Skin of body (tissue), 2 donors: ENCODE data around the gene EIF2D. TPM values are rescaled to one million over a fixed set of nuclear protein-coding genes. Genes with fewer than 3 reads are reported as not detected.
A peak's percentile ranks its signal among the peaks of the same experiment; 100 is the strongest.
"Not testable (repeated sequence)": the region's sequence is repeated elsewhere in the genome, so short reads cannot be mapped to it uniquely, and the experiment has no call there.

Experiments
- DNase-seq: peaks from one replicate; lab custom pipeline; 2025; lab: John Stamatoyannopoulos, UW
- total RNA-seq: library from RNA; depleted of rRNA; stranded (reverse); fragments of >200 nt; gene quantifications from one replicate; pipeline ENCODE4 v1.2.3, GENCODE V29; 2014

The EIF2D gene
- total RNA-seq, 1 donor from 2014 or later: 36.6 TPM

DNA sequence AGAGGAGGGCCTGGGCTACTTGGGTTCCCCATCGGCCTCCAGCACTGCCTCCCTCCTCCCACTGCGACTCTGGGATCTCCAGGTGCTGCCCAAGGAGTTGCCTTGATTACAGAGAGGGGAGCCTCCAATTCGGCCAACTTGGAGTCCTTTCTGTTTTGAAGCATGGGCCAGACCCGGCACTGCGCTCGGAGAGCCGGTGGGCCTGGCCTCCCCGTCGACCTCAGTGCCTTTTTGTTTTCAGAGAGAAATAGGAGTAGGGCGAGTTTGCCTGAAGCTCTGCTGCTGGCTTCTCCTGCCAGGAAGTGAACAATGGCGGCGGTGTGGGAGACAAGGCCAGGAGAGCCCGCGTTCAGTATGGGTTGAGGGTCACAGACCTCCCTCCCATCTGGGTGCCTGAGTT, 24.4 kb downstream of the EIF2D start:
- DNase-seq: no peak

DNA sequence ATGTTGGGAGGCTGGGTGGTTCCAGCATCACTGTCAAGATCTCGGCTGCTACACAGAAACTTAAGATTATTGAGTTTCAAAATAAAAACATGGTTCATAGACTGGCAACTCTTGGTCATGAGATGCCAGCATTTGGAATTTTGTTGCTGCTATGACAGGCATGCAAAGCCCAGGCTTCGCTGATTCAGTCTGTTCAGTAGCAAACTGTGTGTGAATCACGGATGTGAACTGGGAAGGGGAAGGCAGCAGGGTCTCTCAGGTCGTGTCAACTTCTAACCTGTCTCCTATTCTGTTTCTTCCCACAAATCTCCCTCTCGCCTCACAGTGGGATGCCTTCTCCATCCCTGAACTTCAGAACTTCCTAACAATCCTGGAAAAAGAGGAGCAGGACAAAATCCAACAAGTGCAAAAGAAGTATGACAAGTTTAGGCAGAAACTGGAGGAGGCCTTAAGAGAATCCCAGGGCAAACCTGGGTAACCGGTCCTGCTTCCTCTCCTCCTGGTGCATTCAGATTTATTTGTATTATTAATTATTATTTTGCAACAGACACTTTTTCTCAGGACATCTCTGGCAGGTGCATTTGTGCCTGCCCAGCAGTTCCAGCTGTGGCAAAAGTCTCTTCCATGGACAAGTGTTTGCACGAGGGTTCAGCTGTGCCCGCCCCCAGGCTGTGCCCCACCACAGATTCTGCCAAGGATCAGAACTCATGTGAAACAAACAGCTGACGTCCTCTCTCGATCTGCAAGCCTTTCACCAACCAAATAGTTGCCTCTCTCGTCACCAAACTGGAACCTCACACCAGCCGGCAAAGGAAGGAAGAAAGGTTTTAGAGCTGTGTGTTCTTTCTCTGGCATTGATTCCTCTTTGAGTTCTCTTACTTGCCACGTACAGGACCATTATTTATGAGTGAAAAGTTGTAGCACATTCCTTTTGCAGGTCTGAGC, 25.5 kb downstream of the EIF2D start:
- peak; percentile 9 for DNase-seq

DNA sequence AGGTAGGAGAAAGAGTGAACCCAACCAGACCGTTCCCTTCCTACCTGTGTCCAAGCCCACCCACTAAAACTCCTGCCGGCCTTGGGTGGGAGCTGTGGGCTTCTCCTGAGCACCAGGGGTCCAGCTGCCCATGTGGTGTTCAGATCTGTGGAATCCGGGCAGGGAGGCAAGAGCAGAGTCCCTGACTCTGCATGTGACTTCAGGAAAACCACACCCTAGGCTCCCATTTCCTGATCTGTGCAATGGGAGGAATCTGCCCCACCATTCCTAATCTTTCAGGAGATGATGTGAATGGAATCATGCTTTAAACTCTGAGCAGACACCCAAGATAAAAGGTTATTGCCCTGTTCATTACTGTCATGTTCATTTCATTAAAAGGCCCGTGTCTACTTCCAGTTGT, 27.6 kb downstream of the EIF2D start:
- no peak for DNase-seq

DNA sequence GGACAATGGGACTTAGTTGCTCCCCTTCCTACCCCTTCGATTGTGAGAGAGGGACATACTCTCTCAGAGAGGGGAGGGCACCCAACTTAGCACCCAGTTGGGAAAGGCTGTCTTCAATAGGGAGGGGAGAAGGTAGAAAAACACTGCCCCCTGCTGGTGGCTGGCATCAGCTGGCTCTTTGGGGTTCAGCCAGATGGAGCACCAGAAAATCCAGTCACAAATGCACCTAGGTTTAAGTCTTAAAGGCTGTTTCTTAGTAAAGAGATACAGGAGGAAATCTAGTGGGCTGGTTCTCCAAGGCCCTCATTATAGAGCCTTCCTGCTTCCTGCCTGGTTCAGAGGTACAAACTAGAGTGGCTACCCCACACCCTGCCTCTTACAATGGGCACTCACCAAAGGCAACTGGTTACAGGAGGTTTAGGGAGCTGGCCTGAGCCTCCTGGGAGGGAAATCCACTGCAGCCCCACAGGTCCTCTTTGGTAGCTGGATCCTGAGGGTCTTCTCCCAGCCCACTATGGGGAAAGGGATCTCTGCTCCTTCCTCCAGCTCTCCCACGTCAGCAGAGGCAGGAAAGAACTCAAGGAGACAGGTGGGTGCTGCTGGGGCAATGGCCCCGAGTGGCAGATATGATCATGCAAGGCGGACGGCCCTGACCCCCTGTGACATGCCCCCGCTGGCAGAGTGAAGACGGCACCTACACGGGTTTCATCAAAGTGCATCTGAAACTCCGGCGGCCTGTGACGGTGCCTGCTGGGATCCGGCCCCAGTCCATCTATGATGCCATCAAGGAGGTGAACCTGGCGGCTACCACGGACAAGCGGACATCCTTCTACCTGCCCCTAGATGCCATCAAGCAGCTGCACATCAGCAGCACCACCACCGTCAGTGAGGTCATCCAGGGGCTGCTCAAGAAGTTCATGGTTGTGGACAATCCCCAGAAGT, 28.3 kb downstream of the EIF2D start:
- DNase-seq: no peak

DNA sequence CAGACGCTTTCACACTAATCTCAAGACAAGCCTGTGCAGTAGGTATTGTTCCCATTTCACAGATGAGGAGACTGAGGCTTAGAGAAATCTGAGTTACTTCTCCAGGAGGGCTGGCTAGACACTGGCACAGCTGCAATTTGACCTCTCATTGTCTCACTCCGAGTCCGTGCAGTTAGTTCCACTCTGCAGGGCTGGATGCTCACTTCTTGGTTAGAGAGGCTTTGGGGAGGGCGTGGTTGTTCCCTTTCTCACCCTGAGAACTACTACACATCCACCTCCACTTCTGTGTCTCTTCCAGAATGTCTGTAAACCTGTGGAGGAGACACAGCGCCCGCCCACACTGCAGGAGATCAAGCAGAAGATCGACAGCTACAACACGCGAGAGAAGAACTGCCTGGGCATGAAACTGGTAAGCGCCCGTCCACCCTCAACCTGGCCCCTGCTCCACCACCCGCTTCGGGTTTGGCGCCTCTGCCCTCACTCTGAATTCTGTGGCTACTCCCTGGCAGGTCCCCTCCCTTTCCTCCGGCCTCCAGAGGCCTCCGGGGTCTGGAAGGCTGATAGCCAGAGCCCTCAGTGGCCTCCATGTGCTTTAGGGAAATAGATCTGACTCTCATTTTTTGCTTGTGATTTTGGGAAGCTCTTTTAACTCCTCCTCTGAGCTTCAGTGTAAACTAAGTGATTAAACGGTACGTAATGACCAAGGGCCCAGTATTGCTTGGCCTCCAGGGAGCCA, 29.1 kb downstream of the EIF2D start:
- DNase-seq: no peak

DNA sequence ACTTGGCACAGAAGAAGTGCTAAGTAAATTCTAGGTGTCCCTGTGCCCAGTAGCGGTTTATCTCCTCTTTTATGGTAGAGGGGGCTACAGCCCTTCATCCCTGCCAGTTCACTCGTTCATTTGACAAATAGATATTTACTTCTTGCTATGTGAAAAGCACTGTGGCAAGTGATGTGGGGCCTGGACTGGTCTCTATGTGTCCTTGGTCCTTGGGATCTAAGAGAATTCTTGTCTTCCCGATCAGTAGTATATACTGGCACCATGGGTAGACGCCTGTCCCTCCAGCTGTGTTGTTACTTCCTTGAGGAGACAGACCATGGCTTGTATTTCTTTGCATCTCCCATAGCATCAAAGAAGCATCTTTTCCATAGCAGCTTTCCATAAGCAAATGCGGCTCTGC, 29.7 kb downstream of the EIF2D start:
- DNase-seq: no peak

DNA sequence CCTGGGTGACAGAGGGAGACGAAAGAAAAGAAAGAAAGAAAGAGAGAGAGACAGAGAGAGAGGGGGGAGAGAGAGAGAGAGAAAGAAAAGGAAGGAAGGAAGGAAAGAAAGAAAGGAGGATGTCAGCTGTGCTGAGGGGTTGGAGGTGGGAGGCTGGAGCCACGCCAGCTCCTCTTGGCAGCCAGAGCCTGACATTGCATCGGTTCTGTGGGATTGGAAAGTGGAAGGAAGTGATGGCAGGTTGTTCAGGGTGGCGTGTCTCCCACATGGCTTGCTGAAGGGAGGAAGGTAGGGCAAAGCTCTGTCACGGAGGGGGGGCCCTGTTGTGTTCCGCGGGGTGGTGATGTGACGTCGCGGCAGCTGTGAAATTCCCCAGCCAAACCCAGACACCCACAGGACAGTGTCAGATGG, 30.7 kb downstream of the EIF2D start:
- DNase-seq: no peak

DNA sequence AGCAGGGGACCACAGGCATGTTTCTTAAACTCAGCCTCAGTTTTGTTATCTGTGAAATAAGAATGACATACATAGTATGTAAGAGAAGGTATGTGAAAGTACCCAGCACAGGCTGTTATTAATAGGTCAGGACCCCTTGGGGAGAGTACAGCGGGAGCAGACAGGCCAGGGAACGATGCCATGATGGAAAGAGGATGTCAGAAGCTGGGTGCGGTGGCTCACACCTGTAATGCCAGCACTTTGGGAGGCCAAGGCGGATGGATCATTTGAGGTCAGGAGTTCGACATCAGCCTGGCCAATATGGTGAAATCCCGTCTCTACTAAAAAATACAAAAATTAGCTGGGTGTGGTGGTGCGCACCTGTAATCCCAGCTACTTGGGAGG, 31.2 kb downstream of the EIF2D start:
- DNase-seq: not testable (repeated sequence)

DNA sequence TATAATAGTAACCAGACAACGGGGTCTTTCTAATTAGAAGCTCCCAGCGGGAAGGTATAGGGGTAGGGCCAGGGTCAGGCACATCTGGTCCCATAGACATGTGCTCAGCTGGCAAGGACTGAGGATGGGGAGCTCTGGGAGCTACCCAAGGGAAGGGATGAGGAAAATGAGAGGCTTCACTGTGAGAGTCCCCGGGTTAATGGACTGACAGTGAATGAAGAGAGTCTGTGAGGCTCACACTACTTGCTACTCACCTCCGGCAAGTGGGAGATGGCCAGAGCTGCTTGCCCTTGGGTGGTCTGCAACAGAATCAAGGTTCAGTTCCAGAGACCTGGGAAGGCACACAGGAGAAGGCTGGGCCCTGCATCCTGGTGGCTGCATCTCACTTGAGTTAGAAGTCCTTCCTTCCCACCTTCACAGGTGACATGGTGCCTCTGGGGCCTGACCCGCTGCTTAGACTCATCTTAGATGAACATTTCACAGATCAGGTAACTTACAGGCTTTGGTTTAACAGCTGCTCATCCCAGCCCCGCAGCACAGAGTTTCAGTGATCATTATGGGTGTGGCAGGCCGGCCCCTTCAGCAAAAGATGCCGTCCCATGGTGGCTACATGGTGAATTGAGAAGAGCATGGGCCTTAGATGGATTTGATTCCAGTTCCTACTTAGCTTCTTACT, 31.7 kb downstream of the EIF2D start:
- DNase-seq: no peak

DNA sequence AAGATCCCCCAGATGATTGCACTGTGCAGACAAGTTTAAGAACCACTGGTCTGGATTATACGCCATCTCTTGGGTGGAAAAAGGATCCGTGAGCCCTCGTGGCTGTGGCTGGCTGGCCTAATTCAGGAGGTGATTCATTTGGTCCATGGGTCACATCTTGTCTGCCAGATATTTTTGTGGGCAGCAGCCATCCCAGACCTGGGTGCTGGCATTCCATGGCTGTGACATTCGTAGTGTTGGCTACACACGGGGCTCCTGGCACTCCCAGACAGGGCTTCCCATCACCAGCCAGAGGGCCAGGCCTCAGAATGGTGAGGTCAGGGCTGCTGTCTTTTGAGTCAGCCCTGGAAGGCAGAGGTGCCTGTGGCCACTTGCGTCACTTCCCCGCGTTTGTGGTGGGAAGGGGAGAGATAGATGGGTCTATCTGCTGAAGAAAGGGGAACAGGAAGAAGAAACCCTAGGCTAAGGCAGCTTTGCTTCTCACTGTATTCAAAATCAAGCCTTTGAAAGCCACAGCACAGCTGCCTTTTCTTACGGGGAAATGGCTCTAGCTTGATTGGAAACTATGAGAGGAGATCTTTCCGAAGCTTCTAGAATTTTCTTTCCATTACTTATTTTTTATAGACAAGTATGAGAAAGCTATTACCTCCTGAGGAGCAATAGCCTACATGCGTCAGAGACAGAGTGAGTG, 32.4 kb downstream of the EIF2D start:
- DNase-seq: no peak

DNA sequence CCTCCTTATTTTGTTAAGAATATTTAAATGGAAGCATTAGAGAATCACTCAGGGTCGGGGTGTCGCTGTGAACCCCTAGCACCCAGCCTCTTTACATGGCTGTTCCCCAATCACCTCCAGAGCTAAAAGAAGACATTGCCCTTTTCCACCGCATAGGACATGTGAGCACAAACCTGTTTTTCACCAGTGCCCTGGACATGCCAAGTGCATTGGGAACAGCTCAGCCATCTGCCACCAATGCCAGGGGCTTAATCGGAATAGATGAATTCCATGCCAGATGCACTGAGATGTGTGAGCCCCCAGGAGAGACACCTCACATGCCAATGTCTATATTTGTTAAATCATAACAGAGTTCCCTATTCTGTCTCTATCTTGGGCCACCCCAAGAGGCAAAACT, 33.3 kb downstream of the EIF2D start:
- no peak for DNase-seq

DNA sequence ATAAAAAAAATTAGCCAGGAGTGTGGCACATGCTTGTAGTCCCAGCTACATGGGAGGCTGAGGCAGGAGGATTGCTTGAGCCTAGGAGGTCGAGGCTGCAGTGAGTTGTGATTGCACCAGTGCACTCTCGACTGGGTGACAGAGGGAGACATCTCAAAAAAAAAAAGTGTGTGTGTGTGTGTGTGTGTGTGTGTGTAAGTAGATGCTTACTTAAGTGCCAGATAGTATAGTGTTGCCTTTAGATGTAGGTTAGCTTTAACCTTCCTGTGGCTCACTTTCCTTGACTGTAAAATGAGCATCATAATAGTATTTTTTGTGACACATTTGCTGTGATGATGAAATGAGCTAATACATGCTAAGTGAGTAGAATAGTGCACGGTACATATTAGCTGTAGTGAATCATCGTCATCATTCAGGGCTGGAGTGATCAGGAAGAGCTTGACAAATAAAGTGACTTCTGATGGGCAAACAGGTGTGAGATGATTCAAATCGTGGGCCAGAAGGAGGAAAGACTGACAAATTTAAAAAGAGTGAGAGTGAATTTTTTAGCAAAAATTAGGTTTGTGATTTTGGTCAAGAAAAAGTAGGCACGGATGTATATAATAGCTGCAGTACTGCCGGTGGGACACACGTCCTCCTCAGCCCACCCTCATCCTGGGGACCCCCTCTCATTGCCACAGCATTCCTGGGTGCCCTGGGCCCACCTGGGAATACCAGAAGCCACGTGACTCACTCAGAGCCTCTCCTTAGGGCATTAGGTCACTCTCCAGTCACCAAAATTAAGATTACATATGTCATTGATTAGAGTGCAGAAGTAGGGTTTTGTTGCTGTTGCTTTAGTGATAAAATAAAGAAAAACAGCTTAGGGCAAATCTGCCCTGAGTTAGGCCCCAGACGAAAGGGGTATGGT, 33.9 kb downstream of the EIF2D start:
- no peak for DNase-seq

DNA sequence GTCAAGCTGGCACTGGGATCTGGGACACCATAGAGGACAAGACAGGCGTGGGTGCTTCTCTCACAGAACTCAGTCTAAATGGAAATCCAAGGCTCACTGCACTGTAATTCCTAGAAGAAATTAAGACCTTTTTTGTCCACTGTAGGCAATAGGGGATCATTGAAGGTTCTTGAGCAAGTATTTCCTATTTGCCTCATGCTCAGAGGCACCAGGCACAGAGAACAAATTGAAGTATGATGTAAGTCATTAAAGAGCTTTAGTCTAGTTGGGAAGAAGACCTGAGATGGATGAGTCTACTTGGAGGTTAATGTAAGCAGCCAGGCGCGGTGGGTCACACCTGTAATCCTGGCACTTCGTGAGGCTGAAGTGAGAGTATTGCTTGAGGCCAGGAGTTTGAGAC, 34.6 kb downstream of the EIF2D start:
- DNase-seq: no peak

DNA sequence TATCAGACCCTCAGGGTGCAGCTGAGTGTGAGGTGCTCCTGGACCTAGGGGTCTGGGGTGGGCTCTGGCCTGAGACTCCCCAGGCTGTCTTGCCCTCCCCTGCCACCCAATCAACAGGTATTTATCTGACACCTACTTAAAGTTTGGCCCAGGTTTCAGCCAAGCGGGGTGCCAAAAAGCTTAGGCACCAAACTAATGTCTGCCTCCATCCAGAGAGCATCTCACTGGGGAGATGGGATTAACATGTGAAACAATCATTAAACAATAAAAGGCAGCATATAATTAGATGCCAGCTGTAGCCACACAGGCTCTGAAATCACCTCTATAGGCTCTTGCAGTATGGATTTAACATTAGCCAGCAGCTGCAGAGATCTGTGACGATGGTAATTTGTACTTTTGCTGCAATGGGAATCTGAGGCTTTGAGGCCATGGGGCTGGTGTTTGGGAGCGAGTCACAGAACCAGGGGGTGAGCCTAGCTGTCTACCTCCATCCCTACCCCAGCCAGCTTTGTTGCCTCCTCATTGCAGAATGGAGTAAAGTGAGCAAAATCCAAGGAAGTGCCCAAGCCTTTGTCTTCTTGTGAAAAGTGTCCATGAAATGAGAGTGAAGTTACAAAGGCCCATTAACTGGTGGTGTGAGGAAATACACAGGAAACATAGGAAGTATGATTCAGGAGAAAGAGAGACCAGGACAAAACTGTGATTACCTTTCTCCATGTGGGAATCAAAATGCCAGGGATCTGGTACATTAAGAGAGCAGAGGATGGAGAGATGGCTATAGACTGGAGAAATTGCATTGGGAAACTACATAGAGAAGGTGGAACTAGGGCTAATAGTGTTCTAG, 36.1 kb downstream of the EIF2D start:
- DNase-seq: no peak

DNA sequence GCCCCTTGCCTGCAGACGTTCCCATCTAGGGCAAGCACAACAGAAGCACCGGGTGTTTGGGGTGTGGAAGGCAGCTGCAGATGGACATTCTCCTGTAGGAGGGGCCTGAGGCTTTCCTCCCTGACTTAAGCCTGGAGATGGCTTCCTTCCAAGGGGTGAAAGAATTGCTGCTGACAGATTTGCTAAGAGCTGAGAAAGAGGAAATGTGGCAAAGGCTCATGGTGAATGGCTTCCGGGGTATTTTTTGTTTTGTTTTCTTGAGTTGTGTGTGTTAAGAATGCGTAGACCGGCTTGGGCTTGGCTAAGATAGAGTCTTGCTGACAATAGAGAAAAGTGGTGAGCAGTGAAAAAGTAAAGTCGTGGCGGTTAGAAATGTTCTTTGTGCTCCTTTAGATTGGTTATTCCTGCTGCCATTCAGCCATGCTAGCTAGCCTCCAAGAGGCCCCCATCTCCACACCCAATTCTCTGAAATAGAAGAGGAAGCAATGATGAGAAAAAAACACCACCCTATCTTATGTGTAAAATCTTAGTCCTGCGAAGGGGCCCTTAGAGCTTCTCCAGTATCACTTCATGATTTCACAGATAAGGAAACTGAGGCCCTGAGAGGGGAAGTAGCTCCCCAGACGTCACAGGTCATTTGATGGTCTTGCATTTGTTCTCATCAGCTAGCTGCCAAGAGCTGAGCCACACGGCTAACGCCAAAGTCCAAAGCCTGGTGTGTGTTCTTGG, 36.9 kb downstream of the EIF2D start:
- DNase-seq: peak; percentile 66

DNA sequence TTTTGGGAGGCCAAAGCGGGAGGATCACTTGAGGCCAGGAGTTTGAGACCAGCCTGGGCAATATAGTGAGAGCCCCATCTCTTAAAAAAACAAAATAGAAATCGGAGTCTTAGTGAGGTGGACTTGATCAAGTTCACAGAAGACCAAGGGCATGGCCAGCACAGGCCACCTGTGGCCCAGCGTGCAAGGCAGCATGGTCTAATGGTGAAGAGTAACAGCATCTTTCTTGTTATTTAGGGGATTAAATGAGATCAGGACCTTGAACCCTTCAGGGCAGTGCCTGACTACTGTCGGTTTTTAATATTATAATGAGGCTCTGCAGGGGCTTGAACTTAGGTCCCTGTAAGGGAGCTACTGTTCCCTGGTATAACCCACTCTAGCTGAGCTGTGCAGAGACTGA, 38.5 kb downstream of the EIF2D start:
- no peak for DNase-seq

DNA sequence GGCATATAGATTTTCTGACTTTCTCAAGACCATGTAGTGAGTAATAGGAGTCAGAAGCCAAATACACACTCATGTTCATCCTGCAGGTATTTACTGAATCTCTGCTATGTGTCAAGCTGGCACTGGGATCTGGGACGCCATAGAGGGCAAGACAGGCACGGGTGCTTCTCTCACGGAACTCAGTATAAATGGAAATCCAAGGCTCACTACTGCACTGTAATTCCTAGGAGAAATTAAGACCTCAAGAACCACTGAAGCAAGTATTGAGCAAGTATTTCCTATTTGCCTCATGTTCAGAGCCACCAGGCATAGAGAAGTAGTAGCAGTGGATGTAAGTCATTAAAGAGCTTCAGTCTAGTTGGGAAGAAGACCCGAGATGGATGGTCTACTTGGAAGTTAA, 38.9 kb downstream of the EIF2D start:
- no peak for DNase-seq

DNA sequence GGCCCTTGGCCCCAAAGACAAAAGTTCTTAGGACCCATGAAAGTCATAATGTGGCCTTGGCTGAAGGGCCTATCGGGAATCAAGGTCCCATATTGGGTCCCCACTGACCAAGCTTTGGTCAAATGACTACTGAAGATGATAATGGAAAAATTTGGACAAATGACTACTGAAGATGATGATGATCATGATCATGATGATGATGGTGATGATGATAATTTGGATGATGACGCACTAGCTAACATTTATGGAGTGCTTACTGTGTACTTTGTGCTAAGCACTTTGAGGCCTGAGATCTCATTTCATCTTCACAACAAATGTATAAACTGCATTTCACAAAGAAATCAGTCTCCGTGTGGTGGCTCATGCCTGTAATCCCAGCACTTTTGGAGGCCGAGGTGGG, 39.4 kb downstream of the EIF2D start:
- no peak for DNase-seq
